NCI-H69 (cell line): ENCODE data around the gene KRTAP10-3.

Source experiments
- DNase-seq: peaks from one replicate; lab custom pipeline; 2025; lab: John Stamatoyannopoulos, UW

Gene KRTAP10-3

GRCh38 chr21:44515359-44516165 is 43.0 kb downstream of the KRTAP10-3 start:
- no peak for DNase-seq

GRCh38 chr21:44514746-44515358 is 43.7 kb downstream of the KRTAP10-3 start:
- no peak for DNase-seq

DNA sequence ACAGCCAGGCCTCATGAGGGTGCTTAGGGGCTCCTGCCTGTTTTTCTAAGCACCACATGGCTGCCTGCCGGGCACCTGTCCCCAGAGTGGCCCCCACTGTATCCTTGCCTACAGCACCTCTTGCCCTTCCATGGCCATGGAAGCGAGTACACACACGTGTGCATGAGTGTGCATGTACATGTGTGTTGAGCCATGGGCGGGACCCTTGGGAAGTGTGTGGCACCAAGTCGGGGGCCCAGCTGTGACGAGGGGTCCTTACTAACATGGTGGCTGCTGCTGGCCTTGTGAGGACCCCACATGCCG is 44.4 kb downstream of the KRTAP10-3 start:
- no peak for DNase-seq

DNA sequence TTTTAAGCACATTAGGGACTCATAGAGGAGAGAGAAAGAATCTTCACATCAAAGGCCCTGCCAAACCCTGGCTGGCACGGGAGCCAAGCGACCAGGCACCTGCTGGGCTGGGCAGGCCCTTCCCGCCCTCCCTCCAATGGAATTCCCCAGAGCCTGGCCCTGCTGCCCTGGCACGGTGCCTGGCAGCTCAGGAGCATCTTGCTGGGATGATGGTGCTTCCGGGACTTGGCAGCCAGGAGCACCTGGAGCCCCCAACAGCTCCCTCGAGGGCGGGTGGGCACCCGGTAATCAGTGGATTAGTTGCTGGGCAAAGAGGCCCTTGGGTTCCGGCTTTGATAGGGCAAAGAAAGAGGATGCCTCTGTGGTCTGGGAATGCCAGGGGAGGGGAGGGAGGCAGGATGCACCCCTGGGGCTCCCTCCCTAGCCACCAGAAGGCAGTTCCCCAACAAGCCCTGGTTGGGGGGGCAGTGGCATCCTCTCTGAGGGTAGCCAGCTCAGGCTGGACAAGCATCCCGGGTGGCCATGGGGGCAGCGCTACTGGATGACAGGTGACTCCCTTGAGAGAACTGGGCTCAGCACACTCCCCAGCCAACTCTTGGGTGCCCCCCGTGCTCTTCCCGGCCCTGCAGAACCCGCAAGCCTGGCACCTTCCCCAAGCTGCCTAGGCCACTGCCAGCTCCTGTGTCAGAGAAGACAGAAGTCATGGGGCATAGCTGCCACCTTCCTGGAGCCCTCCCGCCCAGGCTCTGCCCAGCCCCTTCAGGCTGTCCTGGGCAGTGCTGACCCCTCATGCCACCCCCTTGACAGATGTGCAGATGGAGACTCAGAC is 45.0 kb downstream of the KRTAP10-3 start:
- peak; percentile 96 for DNase-seq

DNA sequence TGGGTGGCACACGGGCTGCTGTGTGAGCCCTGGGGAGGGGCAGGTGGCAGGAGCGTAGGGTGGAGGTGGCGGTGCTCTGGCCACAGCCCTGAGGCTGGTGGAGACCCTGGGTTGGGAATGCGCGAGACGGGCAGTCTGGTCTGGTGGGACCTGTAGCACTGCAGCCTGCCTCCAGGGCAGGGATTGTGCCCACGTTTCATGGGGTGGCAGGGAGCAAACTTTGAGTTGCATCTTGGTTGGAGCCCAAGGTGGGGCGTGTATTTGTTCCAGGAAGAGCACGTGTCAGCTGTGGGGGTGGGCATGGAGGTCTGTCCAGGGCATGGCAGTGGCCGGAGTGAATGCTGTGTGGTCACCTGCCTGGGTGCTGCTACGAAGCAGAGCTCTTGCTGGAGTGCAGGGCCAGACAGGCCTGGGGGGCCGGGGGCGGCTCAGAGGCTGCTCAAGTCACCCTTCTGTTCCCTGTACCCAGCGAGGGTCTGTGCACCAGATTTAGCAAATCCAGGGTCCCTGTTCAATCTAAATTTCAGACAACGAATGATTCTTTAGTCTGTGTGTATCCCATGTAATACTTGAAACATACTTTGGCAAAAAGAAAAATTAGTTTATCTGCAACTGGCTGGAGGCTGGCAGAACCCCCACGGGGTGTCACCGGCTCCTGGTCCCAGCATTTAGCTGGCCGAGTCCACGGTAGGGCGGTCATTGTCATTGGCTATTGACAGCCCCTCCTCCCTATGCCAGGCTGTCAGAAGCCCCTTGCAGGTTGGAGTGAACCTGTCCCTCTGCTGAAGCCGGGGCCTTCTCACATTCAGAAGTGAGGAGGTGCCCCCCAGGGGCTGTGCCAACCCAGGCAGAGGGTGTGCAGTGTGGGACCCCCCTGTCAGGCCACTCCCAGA is 45.9 kb downstream of the KRTAP10-3 start:
- no peak for DNase-seq

- no peak for DNase-seq
Observed at GRCh38 chr21:44511938-44512275, 46.7 kb downstream of the KRTAP10-3 start.

DNA sequence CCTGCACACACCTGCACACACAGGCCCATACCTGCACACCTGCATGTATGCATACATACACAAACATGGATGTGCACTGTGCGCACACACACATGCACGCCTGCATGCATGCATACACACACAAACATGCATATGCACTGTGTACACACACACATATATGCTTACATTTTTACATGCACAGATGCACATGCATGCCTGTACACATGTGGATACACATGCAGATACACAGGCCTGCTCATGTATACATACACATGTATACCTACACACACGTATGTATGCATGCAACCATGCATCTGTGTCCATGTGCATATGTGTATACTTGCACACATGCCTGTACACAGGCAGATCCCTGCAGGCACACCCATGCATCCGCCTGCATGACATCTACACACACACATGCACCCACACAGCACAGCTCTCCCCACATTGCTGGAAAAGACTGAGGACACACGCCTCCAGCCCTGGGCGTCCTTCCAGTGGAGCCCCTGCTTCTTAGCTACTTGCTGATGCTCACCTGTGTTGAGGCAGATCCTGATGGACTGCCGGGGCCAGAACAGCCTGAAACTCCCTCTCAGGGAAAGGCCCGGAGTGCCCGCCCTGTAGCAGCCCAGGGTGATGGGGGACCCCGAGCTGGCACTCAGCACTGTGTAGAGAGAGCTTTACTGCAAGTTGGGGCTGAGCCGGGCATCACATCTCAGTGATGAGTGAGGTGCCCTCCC is 47.2 kb downstream of the KRTAP10-3 start:
- DNase-seq, result no peak

- peak; percentile 91 for DNase-seq
Observed at GRCh38 chr21:44510508-44511218, 47.9 kb downstream of the KRTAP10-3 start.

- DNase-seq, result no peak
Observed at GRCh38 chr21:44510109-44510507, 48.5 kb downstream of the KRTAP10-3 start.

DNA sequence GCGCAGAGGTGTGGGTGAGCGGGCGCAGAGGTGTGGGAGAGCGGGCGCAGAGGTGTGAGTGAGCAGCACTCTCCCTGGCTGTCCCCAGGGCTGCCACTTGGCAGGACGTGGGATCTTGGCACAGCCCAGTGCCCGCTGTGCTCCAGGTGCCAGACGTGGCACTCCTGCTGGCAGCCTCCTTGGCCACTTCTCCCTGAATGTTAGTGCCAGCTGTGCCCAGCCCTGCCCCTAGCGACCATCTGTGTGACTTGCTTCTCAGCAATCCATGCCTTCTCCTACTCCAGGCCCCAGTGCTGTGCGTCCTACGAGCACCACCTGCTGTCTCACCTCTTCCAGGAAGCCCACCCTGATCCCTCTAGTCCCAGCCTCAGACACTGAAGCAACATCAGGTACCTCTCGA is 49.1 kb downstream of the KRTAP10-3 start:
- DNase-seq, result peak; percentile 96

DNA sequence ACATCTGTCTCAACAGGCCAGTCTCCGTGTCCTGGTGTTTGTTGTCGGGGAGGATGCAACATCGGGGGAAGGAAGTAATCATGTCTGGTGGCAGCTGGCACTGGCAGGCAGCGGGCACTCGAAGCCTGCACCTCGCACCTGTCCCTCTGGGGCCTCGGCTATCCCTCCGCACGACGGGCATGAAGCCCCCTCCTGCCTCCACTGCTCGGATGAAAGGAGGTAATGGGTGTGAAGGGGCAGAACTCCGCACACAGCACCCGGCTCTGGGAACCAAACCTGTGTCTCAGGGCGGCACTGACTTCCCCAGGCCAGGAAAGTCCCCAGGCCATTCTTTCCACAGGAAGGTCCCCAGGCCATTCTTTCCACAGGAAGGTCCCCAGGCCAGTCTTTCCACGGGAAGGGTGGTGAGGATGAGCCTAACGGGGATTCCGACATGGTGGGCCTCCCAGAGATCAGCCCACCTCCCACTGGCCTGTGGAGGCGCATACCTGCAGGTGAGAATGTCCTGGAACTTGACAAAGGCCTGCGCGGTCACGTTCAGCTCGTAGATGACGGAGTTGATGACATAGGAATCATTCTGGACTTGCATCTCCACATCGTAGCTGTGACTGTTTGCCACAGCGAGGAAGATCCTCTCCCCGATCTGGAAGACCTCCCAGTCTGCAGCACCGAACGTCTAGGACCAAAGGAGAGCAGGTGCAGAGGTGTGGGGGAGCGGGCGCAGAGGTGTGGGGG is 49.7 kb downstream of the KRTAP10-3 start:
- DNase-seq, result peak; percentile 48

- DNase-seq, result no peak
Observed at GRCh38 chr21:44508426-44508710, 50.2 kb downstream of the KRTAP10-3 start.
